ENCODE data around the gene CDX1.

GRCh38 chr5:150188146-150188842 lies 21.7 kb downstream of the CDX1 start:
- no peak for TF ChIP-seq EZH2 (IDR thresholded peaks at IDR 0.05; ENCODE audit: borderline replicate concordance)
- TF ChIP-seq, protein P1, sequence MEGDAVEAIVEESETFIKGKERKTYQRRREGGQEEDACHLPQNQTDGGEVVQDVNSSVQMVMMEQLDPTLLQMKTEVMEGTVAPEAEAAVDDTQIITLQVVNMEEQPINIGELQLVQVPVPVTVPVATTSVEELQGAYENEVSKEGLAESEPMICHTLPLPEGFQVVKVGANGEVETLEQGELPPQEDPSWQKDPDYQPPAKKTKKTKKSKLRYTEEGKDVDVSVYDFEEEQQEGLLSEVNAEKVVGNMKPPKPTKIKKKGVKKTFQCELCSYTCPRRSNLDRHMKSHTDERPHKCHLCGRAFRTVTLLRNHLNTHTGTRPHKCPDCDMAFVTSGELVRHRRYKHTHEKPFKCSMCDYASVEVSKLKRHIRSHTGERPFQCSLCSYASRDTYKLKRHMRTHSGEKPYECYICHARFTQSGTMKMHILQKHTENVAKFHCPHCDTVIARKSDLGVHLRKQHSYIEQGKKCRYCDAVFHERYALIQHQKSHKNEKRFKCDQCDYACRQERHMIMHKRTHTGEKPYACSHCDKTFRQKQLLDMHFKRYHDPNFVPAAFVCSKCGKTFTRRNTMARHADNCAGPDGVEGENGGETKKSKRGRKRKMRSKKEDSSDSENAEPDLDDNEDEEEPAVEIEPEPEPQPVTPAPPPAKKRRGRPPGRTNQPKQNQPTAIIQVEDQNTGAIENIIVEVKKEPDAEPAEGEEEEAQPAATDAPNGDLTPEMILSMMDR (IDR thresholded peaks at IDR 0.05; ENCODE audit: poor library complexity) = no peak
- TF ChIP-seq EZH2phosphoT487 (IDR thresholded peaks at IDR 0.05; ENCODE audit: low read depth, severe bottlenecking, unreplicated experiment) = no peak

Data from hepatocyte (in vitro differentiated cells).